Measurements from ENCODE around the gene ARAP2.

DNA sequence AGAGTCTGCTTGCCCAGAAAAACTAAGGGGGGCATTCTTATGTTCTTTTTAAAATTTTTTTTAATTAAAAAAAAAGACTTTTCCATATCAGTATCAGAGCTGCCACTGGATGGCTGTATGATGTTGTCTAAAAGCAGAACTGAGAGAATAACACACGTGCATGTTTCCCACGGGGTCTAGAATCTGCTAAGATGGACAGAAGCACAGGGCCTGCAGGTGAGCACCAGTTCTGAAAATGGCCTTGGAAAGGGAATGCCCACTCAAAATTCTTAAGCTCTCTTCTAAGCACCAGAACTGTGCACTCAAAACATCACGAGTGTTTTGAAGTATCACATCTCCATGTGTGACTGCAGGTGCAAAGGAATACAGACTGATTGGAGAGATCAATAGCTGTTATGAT lies 61.1 kb downstream of the ARAP2 start:
- TF ChIP-seq CEBPB (tag; IDR thresholded peaks at IDR 0.05) (no peak), FOXA1 (IDR thresholded peaks at IDR 0.05; ENCODE audit: borderline replicate concordance) (no peak)
- TF ChIP-seq, protein P1, sequence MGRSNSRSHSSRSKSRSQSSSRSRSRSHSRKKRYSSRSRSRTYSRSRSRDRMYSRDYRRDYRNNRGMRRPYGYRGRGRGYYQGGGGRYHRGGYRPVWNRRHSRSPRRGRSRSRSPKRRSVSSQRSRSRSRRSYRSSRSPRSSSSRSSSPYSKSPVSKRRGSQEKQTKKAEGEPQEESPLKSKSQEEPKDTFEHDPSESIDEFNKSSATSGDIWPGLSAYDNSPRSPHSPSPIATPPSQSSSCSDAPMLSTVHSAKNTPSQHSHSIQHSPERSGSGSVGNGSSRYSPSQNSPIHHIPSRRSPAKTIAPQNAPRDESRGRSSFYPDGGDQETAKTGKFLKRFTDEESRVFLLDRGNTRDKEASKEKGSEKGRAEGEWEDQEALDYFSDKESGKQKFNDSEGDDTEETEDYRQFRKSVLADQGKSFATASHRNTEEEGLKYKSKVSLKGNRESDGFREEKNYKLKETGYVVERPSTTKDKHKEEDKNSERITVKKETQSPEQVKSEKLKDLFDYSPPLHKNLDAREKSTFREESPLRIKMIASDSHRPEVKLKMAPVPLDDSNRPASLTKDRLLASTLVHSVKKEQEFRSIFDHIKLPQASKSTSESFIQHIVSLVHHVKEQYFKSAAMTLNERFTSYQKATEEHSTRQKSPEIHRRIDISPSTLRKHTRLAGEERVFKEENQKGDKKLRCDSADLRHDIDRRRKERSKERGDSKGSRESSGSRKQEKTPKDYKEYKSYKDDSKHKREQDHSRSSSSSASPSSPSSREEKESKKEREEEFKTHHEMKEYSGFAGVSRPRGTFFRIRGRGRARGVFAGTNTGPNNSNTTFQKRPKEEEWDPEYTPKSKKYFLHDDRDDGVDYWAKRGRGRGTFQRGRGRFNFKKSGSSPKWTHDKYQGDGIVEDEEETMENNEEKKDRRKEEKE (IDR thresholded peaks at IDR 0.05; ENCODE audit: borderline replicate concordance in 1 of 2, control insufficient read depth in 1 of 2, low read depth in 2 of 2, low read length in 1 of 2): no peak
